HCT116 (cell line): ENCODE results near the gene MYBPC3.

Experiments
- CTCF ChIP-seq, 3 experiments: fragments of 200-600 bp in 1 of 3; sonication (generic) in 1 of 3; IDR thresholded peaks in 2 of 3; conservative IDR thresholded peaks in 1 of 3; 2 replicates each; pipeline ENCODE4 v1.5.1; 2012 to 2017; ENCODE audit warnings: low read depth in 2 of 3, low read length in 2 of 3, antibody characterized with exemption in 1 of 3, borderline replicate concordance in 1 of 3, control low read depth in 1 of 3, mild to moderate bottlenecking in 1 of 3, mixed read lengths in 1 of 3, mixed run types in 1 of 3, moderate library complexity in 1 of 3; ENCODE audit not compliant: insufficient read depth in 1 of 3
- EZH2 ChIP-seq: fragments of 200-600 bp; sonication (generic); IDR thresholded peaks from 2 replicates; pipeline ENCODE4 v1.6.1; 2017; ENCODE audit warnings: antibody characterized with exemption, mixed run types
- REST ChIP-seq: IDR thresholded peaks from 2 replicates; pipeline ENCODE4 v1.6.1; 2012; ENCODE audit warnings: low read depth
- SIN3A ChIP-seq: IDR thresholded peaks from 2 replicates; pipeline ENCODE4 v1.6.1; 2012; ENCODE audit warnings: low read depth

GRCh38 chr11:47308050-47308823, 44.3 kb downstream of the MYBPC3 start:
- TF ChIP-seq CTCF (IDR thresholded peaks at IDR 0.05 in 2 of 3, conservative IDR thresholded peaks at IDR 0.05 in 1 of 3; ENCODE audit: borderline replicate concordance in 1 of 3, insufficient read depth in 1 of 3, low read depth in 2 of 3, low read length in 2 of 3) (no peak), EZH2 (no peak), REST (no peak), SIN3A (no peak)
